ENCODE results near the gene RNF148. TPM values are rescaled to one million over a fixed set of nuclear protein-coding genes. Genes with fewer than 3 reads are reported as not detected.

RNF148 gene, protein sequence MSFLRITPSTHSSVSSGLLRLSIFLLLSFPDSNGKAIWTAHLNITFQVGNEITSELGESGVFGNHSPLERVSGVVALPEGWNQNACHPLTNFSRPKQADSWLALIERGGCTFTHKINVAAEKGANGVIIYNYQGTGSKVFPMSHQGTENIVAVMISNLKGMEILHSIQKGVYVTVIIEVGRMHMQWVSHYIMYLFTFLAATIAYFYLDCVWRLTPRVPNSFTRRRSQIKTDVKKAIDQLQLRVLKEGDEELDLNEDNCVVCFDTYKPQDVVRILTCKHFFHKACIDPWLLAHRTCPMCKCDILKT
- 10 to 100 TPM in 2 of 3 donors, 1 to 10 TPM in 1; 1.3 to 11.8 (median 10.7) TPM for total RNA-seq

DNA sequence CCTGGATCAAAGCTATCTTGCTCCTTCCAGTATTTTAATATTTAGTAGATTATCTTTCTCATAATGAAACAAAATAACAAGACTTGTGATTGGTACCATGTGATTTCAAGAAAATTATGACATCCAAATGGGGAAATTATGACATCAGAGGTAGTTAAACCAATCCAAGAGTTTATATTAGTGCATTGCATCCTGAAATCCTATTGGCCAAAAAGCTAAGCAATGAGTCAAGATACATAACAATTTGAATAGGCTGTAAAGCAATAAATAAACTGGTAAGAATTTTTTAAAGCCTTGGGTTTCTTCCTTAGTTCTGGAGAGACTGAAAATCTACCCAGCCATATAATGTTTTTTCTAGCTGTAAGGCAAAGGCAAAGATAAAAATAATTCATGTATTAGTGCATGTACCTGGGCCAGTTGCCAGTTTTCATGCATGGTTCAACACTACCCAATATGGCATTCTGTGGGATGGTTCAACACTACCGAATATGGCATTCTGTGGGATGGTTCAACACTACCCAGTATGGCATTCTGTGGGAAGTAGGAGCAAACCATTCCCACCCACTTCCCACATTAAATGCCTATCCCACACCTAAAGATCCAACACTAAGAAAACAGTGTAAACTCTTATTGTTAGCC lies at the start of gene RNF148:
RNF148 (minus strand) TSS at position 51 of the 639 bp plus-strand sequence. CDS start 172 bp downstream, outside the sequence.
- H3K27ac ChIP-seq = no peak within 1 kb of the TSS
- no peaks in the 10 kb centered on the region for H3K4me1 ChIP-seq
- intact Hi-C loops (cut with DNase I; ENCODE audit: low total_unique reads) = no loop called here
- H3K36me3 ChIP-seq = no peaks in the 10 kb centered on the region
- no peak for TF ChIP-seq POLR2A (IDR thresholded peaks at IDR 0.05)
- no peak for DNase-seq (ENCODE audit: low spot score in 2 of 2)
- no peaks in the 10 kb centered on the region for H3K27me3 ChIP-seq
- no peak within 1 kb of the TSS for H3K4me3 ChIP-seq
- no peaks in the 10 kb centered on the region for H3K9me3 ChIP-seq

DNA sequence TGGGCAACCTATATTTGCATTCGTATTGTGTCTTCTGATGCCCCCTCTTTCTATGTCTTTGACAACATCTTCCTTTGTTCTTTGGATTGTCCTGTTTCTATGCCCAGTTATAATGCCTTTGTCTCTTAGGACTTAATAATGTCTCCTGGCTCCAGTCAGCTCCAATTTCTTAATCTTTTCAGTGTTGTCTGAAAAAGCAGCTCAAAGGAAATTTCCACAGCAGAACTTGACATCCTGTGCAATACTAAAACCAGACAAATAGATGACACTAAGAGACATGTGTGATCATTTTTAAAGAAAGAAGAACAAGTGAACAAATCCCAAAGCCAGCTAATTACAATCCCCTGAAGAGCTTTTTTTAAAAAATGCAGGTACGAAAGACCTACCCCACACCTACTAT lies 47.7 kb upstream of the RNF148 start:
- H3K9me3 ChIP-seq = no peaks in the 10 kb centered on the region
- no peak overlapping the region for H3K4me3 ChIP-seq
- no peaks in the 10 kb centered on the region for H3K27me3 ChIP-seq
- no peak for TF ChIP-seq POLR2AphosphoS5 (IDR thresholded peaks at IDR 0.05)
- TF ChIP-seq, protein P1, sequence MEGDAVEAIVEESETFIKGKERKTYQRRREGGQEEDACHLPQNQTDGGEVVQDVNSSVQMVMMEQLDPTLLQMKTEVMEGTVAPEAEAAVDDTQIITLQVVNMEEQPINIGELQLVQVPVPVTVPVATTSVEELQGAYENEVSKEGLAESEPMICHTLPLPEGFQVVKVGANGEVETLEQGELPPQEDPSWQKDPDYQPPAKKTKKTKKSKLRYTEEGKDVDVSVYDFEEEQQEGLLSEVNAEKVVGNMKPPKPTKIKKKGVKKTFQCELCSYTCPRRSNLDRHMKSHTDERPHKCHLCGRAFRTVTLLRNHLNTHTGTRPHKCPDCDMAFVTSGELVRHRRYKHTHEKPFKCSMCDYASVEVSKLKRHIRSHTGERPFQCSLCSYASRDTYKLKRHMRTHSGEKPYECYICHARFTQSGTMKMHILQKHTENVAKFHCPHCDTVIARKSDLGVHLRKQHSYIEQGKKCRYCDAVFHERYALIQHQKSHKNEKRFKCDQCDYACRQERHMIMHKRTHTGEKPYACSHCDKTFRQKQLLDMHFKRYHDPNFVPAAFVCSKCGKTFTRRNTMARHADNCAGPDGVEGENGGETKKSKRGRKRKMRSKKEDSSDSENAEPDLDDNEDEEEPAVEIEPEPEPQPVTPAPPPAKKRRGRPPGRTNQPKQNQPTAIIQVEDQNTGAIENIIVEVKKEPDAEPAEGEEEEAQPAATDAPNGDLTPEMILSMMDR (IDR thresholded peaks at IDR 0.05) = no peak
- TF ChIP-seq POLR2A (IDR thresholded peaks at IDR 0.05) = no peak
- no peaks in the 10 kb centered on the region for H3K36me3 ChIP-seq
- H3K4me1 ChIP-seq = no peaks in the 10 kb centered on the region
- H3K27ac ChIP-seq = no peak overlapping the region
- intact Hi-C loops (cut with DNase I; ENCODE audit: low total_unique reads) = no loop called here
- no peak for DNase-seq (ENCODE audit: low spot score in 2 of 2)

DNA sequence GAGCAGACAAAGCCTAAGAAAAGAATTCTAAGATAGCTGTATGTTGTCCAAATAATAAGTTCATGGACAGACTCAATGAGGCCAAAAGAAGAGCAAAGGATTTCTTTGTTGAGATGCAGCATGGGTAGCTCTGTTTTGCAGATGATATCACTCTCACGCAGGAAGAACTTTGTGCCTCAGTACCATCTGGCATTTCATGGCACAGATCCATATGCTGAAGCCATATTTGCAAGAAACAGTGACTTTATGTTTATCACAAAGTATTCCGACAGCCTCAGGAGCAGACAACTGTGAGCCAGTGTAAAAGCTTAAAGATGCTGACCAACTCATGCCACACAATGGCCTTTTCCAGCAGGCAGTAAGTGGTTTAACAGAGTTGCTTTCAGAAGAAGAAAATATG lies 45.5 kb upstream of the RNF148 start:
- no peaks in the 10 kb centered on the region for H3K4me1 ChIP-seq
- no peak for DNase-seq (ENCODE audit: low spot score in 2 of 2)

DNA sequence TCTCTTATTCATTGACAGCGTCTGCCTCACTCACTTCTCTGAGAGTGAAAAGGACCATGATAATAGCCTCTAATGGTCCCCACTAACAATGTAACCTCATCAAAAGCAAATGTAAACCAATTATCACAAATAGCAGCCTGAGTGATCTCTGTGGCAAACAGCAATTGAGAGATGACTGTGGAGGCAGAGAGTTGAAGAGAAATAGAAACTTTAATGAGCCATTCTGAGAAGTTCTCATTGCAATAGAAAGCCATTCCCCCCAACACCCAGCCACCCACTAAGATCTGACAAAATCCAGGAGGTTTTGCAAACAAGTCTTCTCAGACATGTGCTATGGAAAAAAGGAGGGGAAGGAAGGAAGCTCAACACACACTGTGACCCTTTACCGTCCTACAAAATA lies 44.2 kb upstream of the RNF148 start:
- no peaks in the 10 kb centered on the region for H3K9me3 ChIP-seq
- DNase-seq (ENCODE audit: low spot score in 2 of 2) = no peak
- H3K36me3 ChIP-seq = no peaks in the 10 kb centered on the region
- no peak overlapping the region for H3K4me3 ChIP-seq
- H3K27ac ChIP-seq = no peak overlapping the region
- intact Hi-C loops (cut with DNase I; ENCODE audit: low total_unique reads) = no loop called here
- no peaks in the 10 kb centered on the region for H3K4me1 ChIP-seq
- TF ChIP-seq, protein P1 (IDR thresholded peaks at IDR 0.05) = no peak
- TF ChIP-seq POLR2AphosphoS5 (IDR thresholded peaks at IDR 0.05) (no peak), POLR2A (IDR thresholded peaks at IDR 0.05) (no peak)
- no peaks in the 10 kb centered on the region for H3K27me3 ChIP-seq

More for the DNA sequence above, 45.5 kb upstream of the RNF148 start:
- H3K27me3 ChIP-seq = no peaks in the 10 kb centered on the region
- intact Hi-C loops (cut with DNase I; ENCODE audit: low total_unique reads) = no loop called here
- H3K4me3 ChIP-seq = no peak overlapping the region
- no peaks in the 10 kb centered on the region for H3K9me3 ChIP-seq
- no peak overlapping the region for H3K27ac ChIP-seq
- H3K36me3 ChIP-seq = no peaks in the 10 kb centered on the region
- TF ChIP-seq POLR2A (IDR thresholded peaks at IDR 0.05) (no peak), POLR2AphosphoS5 (IDR thresholded peaks at IDR 0.05) (no peak)
- TF ChIP-seq, protein P1 (IDR thresholded peaks at IDR 0.05) = no peak

DNA sequence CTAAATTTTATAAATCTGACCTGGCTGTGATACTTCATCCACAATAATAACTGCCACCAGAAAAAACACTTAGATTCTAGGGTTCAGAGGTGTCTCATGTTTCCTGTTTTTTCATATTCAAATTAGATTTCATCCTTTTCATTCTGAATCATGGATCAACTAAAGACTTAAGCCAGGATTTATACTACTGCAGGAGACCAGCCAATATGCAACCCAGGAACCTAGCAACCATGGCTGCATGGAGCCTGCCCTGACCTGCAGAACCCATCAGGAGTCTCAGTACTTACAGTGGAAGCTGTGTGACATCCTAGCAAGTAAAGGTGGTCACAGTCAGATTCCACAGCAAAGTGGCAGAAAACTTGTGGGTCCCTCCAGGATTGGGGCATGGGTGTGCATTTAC lies 40.5 kb upstream of the RNF148 start:
- H3K27me3 ChIP-seq = no peaks in the 10 kb centered on the region
- intact Hi-C loops (cut with DNase I; ENCODE audit: low total_unique reads) = no loop called here
- H3K9me3 ChIP-seq = no peaks in the 10 kb centered on the region
- DNase-seq (ENCODE audit: low spot score in 2 of 2) = no peak
- TF ChIP-seq POLR2AphosphoS5 (IDR thresholded peaks at IDR 0.05) = no peak
- H3K4me1 ChIP-seq = no peaks in the 10 kb centered on the region
- no peak overlapping the region for H3K27ac ChIP-seq
- H3K4me3 ChIP-seq = no peak overlapping the region
- no peaks in the 10 kb centered on the region for H3K36me3 ChIP-seq

DNA sequence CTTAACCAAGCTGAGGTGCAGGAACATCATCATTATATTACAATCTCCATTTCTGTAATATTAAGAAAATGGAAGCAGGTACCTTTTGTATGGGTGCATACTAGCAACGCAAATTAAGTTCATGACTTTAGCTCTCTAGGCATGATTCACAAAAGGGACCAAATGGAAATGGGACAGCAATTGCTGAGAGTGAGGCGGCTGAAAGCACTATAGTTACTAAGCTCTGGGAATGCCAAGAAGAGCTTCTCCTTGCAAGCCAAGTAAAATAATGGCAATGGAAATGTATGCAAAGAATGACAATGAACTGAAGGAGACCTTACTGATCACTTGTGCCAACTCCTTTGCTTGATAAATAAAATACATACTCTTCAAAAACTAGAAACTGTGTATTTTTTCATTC lies 36.2 kb upstream of the RNF148 start:
- Histone ChIP-seq H3K4me1 (no peaks in the 10 kb centered on the region), H3K4me3 (no peak overlapping the region), H3K27me3 (no peaks in the 10 kb centered on the region), H3K36me3 (no peaks in the 10 kb centered on the region), H3K27ac (no peak overlapping the region), H3K9me3 (no peaks in the 10 kb centered on the region)
- intact Hi-C loops (cut with DNase I; ENCODE audit: low total_unique reads) = no loop called here
- TF ChIP-seq POLR2AphosphoS5 (IDR thresholded peaks at IDR 0.05) (no peak), POLR2A (IDR thresholded peaks at IDR 0.05) (no peak)
- TF ChIP-seq, protein P1 (IDR thresholded peaks at IDR 0.05) = no peak
- DNase-seq (ENCODE audit: low spot score in 2 of 2) = no peak
